ENCODE measurements around the gene CDH22.

CDH22 gene

GRCh38 chr20:46240881-46241280, 67.4 kb downstream of the CDH22 start:
- no peak for DNase-seq (ENCODE audit: low spot score)

- DNase-seq (ENCODE audit: low spot score): no peak
These were observed 68.2 kb downstream of the CDH22 start for GRCh38 chr20:46240065-46240464.

- no peak for DNase-seq (ENCODE audit: low spot score)
These were observed 70.6 kb downstream of the CDH22 start for GRCh38 chr20:46237736-46238135.

DNA sequence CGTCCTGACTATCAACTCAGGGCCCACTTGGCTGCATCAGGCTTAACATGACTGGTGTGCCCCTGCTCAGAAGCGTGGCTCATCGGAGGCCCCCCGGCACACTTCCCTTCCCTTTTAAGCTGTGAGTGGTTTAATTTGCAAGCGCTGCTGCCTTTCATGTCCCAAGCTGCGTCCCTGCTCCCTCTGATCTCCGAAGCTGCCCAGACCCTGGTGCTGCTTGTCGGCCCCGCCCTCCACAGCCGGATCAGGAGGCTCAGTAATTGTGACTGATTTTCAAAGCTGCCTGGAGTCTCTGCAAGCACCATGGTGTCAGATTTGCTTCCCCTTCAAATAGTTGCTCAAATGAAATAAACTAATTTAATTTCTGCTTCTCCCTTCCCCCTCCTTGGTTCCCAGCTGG, 71.1 kb downstream of the CDH22 start:
- DNase-seq (ENCODE audit: low spot score): no peak

- no peak for DNase-seq (ENCODE audit: low spot score)
These were observed 73.2 kb downstream of the CDH22 start for GRCh38 chr20:46235077-46235476.

GRCh38 chr20:46233701-46234100, 74.6 kb downstream of the CDH22 start:
- no peak for DNase-seq (ENCODE audit: low spot score)

- DNase-seq (ENCODE audit: low spot score): no peak
These were observed 75.8 kb downstream of the CDH22 start for GRCh38 chr20:46232539-46232938.

DNA sequence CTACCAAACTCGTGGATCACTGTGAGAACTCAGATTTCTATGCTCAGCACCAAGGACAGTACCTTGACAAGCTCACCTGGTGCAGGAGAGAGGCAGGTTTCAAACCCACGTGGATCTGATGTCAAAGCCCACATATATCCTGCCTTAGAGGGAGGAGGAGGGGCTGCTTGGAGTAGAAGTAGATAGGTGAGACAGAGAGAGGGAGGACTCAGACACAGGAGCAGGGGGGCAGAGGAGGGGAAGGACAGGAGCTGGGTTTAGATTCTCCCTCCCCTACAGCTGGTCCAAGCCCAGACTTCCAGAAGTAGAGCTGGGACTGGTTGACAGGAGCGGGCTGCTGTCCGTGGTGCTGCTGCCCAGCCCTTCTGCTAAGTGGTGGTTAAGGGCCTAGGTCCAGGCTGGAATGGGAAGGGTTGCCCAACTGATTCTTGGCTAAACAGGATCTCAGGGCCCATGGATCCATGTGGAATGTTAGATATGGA, 77.5 kb downstream of the CDH22 start:
- peak; percentile 26 for DNase-seq (ENCODE audit: low spot score)

GRCh38 chr20:46230106-46230491, 78.2 kb downstream of the CDH22 start:
- DNase-seq (ENCODE audit: low spot score): no peak

DNA sequence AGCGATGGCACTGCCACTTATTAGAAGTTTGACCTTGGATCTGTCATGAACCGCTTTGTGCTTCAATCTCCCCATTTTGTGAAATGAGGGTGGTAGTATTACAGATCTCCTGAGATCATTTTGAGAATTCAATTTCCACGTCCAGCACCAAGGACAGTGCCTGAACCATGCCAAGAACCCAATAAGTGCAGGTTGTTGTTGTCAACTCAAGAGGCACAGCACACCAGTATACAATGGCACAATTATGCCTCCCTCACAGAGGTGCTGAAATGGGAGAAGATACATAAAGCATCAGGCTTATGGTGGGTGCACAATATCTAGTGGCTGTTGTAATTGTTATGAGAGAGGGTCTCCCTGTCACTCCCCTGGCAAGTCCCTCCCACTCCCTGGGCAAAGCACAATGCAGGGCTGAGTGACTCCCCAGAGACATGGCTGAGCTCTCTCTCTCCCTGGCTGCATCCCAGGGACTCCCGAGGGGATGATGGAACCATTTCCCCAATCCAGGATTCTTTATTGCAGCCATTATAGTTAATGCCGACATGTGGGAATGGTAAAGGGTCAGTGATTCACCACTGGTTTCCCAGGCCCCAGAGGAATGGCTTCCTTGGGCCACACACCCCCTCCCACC, 78.7 kb downstream of the CDH22 start:
- no peak for DNase-seq (ENCODE audit: low spot score)

DNA sequence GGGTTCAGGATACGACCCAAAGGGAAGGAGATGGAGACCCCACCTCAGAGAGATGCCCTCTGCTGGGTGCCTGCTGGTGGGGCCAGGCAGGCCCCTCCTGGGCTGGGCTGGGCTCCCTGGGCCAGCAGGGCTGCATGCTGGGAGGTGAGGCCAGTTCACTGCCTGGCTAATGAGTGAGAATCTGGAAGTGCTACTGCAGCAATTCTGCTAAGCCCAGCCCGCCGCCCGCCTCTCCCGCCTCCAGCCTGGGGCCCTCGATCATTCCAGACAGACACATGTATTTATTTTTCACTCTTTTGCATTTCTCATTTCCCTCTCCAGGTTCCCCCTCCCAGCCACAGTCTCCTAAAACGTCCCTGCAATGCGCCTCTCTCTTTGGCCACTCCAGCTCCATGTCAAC, 79.6 kb downstream of the CDH22 start:
- DNase-seq (ENCODE audit: low spot score): no peak

DNA sequence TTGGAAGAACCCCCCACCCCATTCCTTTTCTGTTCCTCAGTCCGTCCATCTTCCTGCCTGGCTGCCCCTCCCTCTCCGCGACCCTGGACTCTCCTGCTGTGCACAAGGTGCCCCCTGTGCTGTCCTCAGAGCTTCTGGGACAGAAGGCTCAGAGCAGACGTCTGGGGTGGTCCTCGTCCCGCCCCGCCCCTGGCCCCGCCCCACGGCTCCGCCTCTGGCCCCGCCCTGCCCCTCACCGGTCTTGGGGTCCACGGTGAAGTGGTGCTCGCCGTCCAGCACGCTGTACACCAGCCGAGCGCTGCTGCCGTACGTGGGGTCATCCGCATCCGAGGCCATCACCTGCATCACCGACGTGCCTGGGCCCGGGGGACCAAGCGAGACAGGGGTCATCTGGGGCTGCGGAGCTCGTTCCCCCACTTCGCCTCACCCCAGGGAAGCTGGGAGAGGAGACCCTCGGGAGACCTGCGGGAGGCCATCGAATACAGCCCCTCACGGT, 81.0 kb downstream of the CDH22 start:
- DNase-seq (ENCODE audit: low spot score): no peak

GRCh38 chr20:46226602-46227001, 81.7 kb downstream of the CDH22 start:
- peak; percentile 44 for DNase-seq (ENCODE audit: low spot score)

DNA sequence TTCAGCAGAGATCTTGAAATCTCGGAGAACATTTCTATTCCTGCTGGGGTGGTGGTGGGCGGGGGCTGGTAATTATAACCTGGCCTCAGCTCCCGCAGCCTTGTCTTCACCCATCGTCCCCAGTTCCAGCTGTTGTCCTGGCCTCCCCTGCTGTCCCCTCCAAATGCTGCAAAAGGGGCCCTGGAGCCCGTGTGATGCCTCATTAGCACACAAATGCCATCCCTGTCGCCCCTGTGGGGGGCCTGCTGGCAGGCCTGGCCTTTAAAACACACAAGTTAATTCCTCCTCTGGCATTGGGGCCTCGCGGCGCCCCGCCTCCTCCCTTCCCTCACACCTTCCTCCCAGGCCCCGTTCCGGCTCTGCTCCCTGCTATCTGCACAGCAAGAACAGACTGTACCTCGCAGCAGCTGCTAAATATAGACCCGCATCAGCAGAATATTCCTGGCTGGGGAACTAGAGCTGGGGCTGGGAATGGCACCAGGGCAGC, 85.7 kb downstream of the CDH22 start:
- DNase-seq (ENCODE audit: low spot score): no peak

DNA sequence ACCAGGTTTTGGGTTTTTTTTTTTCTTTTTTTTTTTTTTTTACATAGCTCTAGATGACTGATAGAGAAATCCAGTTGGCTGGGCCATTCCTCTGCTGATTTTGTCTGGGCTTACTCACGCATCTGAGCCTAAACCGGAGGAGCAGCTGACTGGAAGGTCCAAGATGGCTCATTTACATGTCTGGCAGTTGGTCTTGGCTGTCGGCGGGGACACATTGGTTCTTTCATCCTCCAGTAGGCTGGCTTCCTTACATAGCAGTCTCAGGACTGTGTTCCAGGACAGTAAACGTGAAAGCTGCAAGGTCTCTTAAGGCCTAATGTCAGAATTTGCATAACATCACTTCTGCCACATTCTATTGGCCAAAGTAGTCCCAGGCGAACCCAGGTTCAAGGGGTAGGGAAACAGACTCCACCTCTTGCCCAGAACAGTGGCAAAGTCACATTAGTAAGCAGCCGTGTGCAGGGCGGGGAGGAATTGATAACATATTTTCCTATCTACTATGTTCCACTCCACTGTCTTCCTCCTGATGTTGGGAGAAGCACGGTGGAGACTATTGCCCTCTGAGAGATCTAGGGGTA, 87.0 kb downstream of the CDH22 start:
- DNase-seq (ENCODE audit: low spot score): no peak

- no peak for DNase-seq (ENCODE audit: low spot score)
These were observed 87.7 kb downstream of the CDH22 start for GRCh38 chr20:46220455-46221207.

GRCh38 chr20:46219920-46220319, 88.4 kb downstream of the CDH22 start:
- DNase-seq (ENCODE audit: low spot score): no peak

DNA sequence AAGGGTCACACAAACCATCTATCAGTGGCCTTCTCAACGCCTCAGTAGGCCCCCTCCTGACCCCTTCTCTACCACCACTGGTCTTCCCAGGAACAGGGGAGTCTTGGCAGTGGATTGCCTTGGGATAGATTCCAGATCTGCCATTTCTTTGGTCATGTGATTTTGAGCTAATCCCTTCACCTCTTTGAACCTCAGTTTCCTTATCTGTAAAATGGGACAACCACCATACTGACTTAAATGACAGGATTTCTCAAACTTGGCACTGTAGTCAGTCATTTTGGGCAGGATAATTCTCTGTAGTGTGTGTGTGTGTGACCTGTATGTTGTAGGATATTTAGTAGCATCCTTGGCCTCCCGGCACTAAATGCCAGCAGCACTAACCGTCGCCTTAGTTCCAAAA, 89.1 kb downstream of the CDH22 start:
- DNase-seq (ENCODE audit: low spot score): no peak

GRCh38 chr20:46218656-46219055, 89.6 kb downstream of the CDH22 start:
- no peak for DNase-seq (ENCODE audit: low spot score)

DNA sequence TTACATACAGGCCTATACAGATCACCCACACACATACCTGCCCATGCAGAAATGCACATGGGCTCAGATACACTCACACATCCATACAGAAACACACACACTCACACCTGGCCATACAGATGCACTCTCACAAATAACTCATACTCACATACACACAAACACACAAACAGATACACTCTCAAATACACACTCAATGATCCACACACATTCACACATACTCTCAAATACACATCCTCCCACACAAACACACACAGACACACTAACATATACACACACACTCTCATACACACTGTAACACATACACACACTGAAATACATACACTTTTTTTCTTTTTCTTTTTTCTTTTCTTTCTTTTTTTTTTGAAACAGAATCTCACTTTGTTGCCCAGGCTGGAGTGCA, 90.7 kb downstream of the CDH22 start:
- no peak for DNase-seq (ENCODE audit: low spot score)

DNA sequence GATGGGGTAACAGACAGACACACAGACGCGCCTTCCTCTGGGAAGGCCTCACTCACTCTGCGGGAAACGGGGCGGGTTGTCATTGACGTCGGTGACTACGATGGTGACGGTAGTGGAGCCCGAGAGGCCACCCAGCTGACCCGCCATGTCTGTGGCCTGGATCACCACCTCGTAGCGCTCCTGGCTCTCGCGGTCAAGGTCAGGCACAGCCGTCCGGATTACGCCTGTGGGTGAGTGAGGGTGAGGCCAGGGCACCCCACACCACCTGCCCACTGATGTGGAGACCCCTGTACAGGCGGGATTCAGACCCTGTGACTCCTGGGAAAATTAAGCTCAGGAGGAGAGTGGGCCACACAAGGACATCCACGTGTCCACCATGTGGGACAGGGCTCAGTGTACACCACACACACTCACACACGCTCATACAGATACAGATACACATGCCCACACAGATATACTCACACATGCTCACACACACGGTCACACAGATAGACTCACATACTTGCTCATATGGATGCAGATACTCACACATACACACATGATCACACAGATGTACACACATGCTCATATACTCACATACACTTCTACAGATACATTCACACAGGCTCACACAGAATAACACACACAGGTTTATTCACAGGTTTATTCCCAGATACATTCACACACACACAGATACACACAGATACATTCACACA, 91.4 kb downstream of the CDH22 start:
- no peak for DNase-seq (ENCODE audit: low spot score)

- DNase-seq (ENCODE audit: low spot score): peak; percentile 87
These were observed 92.2 kb downstream of the CDH22 start for GRCh38 chr20:46215913-46216707.

Data from hepatic stellate cell (primary cell).